Uterus (tissue), 4 donors: ENCODE data around the gene CACUL1. TPM values are rescaled to one million over a fixed set of nuclear protein-coding genes. Genes with fewer than 3 reads are reported as not detected.

Experiments
- DNase-seq, 2 donors: peaks; one replicate each; pipeline ENCODE4 v3.0.0-alpha.2; 2019 to 2020
- H3K27ac ChIP-seq, 2 donors: fragments of 200-600 bp; sonication (generic); 1 replicate in 1 of 2; 2 replicates in 1 of 2; pipeline ENCODE4 v1.5.1; 2016 to 2018
- H3K27me3 ChIP-seq, 2 donors: fragments of 200-600 bp; sonication (generic); one replicate each; pipeline ENCODE4 v1.5.1; 2018 to 2019; ENCODE audit warnings: control low read depth in 1 of 2
- H3K36me3 ChIP-seq, 2 donors: fragments of 200-600 bp; sonication (generic); one replicate each; pipeline ENCODE4 v1.5.1; 2019; ENCODE audit warnings: control low read depth in 1 of 2
- H3K4me1 ChIP-seq, 2 donors: fragments of 200-600 bp; sonication (generic); one replicate each; pipeline ENCODE4 v1.5.1; 2018 to 2019; ENCODE audit warnings: control low read depth in 1 of 2
- H3K4me3 ChIP-seq, 2 donors: fragments of 200-600 bp; sonication (generic); 1 replicate in 1 of 2; 2 replicates in 1 of 2; pipeline ENCODE4 v1.5.1; 2018 to 2019; ENCODE audit warnings: mild to moderate bottlenecking in 1 of 2
- H3K9me3 ChIP-seq, 2 donors: fragments of 200-600 bp; sonication (generic); one replicate each; pipeline ENCODE4 v1.5.1; 2019; ENCODE audit warnings: control low read depth in 1 of 2
- CTCF ChIP-seq, 4 experiments: fragments of 200-600 bp in 2 of 4; fragments of 450-650 bp in 2 of 4; sonication (generic) in 2 of 4; IDR thresholded peaks; one replicate each; pipeline ENCODE4 v1.5.1; 2016 to 2019; ENCODE audit warnings: antibody characterized with exemption in 4 of 4, mild to moderate bottlenecking in 2 of 4, moderate library complexity in 1 of 4
- POLR2A ChIP-seq, 2 donors: fragments of 450-650 bp; IDR thresholded peaks; one replicate each; pipeline ENCODE4 v1.6.1; 2016; ENCODE audit warnings: antibody characterized with exemption in 2 of 2, mild to moderate bottlenecking in 1 of 2, moderate library complexity in 1 of 2
- intact Hi-C: fragments of 100-400 bp; cut with DNase I; formaldehyde crosslinking; loops from one replicate; pipeline ENCODE4 v1.15.1; 2023; ENCODE audit warnings: low total_unique reads
- total RNA-seq, 4 donors: library from RNA; depleted of rRNA in 3 of 4; stranded (reverse); fragments of >200 nt in 3 of 4; gene quantifications; one replicate each; pipeline versions ENCODE4 v1.1.0 to v1.2.4, GENCODE V29; 2014 to 2023
- donor health status: DM: yes; HTN: yes; CAD: no.

CACUL1 gene
- total RNA-seq, 4 donors from 2014 or later = 24.8 to 61.0 (median 29.6) TPM

GRCh38 chr10:118778727-118779126, 24.0 kb upstream of the CACUL1 start:
- Histone ChIP-seq H3K27me3 (no peaks in the 10 kb centered on the region), H3K4me1 (no peaks in the 10 kb centered on the region), H3K27ac (no peak overlapping the region), H3K36me3 (no peaks in the 10 kb centered on the region), H3K4me3 (no peak overlapping the region), H3K9me3 (no peaks in the 10 kb centered on the region)
- TF ChIP-seq CTCF (IDR thresholded peaks at IDR 0.05) = no peak
- no peak for TF ChIP-seq POLR2A (IDR thresholded peaks at IDR 0.05)
- intact Hi-C loops = no loop called here
- DNase-seq = no peak

- Histone ChIP-seq H3K27me3 (no peaks in the 10 kb centered on the region), H3K4me3 (no peak overlapping the region), H3K27ac (no peak overlapping the region), H3K36me3 (no peaks in the 10 kb centered on the region), H3K4me1 (no peaks in the 10 kb centered on the region), H3K9me3 (no peaks in the 10 kb centered on the region)
- TF ChIP-seq POLR2A (IDR thresholded peaks at IDR 0.05) (no peak), CTCF (IDR thresholded peaks at IDR 0.05) (no peak)
- DNase-seq = no peak
- intact Hi-C loops = no loop called here
These were observed 22.2 kb upstream of the CACUL1 start for GRCh38 chr10:118776960-118777359.

- Histone ChIP-seq H3K4me3 (no peak overlapping the region), H3K27ac (no peak overlapping the region), H3K9me3 (no peaks in the 10 kb centered on the region), H3K27me3 (no peaks in the 10 kb centered on the region), H3K36me3 (no peaks in the 10 kb centered on the region), H3K4me1 (no peaks in the 10 kb centered on the region)
- TF ChIP-seq POLR2A (IDR thresholded peaks at IDR 0.05) = no peak
- no peak for TF ChIP-seq CTCF (IDR thresholded peaks at IDR 0.05)
- DNase-seq = no peak
- intact Hi-C loops = no loop called here
These were observed 21.3 kb upstream of the CACUL1 start for GRCh38 chr10:118776033-118776432.

GRCh38 chr10:118775478-118775877, 20.7 kb upstream of the CACUL1 start:
- Histone ChIP-seq H3K36me3 (no peaks in the 10 kb centered on the region), H3K4me3 (no peak overlapping the region), H3K4me1 (no peaks in the 10 kb centered on the region), H3K27me3 (no peaks in the 10 kb centered on the region), H3K27ac (no peak overlapping the region), H3K9me3 (no peaks in the 10 kb centered on the region)
- DNase-seq = no peak
- TF ChIP-seq POLR2A (IDR thresholded peaks at IDR 0.05) (no peak), CTCF (IDR thresholded peaks at IDR 0.05) (no peak)
- intact Hi-C loops = no loop called here

- Histone ChIP-seq H3K9me3 (no peaks in the 10 kb centered on the region), H3K4me3 (no peak overlapping the region), H3K27ac (no peak overlapping the region), H3K27me3 (no peaks in the 10 kb centered on the region), H3K36me3 (no peaks in the 10 kb centered on the region), H3K4me1 (no peaks in the 10 kb centered on the region)
- TF ChIP-seq POLR2A (IDR thresholded peaks at IDR 0.05) = no peak
- no peak for TF ChIP-seq CTCF (IDR thresholded peaks at IDR 0.05)
- no peak for DNase-seq
- intact Hi-C loops = no loop called here
These were observed 18.3 kb upstream of the CACUL1 start for GRCh38 chr10:118773041-118773440.
